Stimulated activated naive CD8-positive, alpha-beta T cell treated with anti-CD3 and anti-CD28 coated beads, Interleukin-15, amount 100 ng/mL, for 72 hours (primary cell): Measurements from ENCODE around the gene VSIG10.

Experiments used
- ATAC-seq: fragments of 150-1000 bp; cut with Tn5 transposase; 2 replicates; pipeline ENCODE4 v1.10.0; 2021; ENCODE audit warnings: mild to moderate bottlenecking, moderate library complexity
- DNase-seq, 2 donors: peaks; one replicate each; pipeline ENCODE4 v3.0.0; 2021 to 2022
- H3K27ac Mint-ChIP-seq, 2 donors: one replicate each; pipeline ENCODE4 v1.8.0; 2022; ENCODE audit warnings: mild to moderate bottlenecking in 2 of 2, mixed read lengths in 2 of 2, moderate library complexity in 2 of 2
- H3K27me3 Mint-ChIP-seq: one replicate; pipeline ENCODE4 v1.8.0; 2022; ENCODE audit warnings: mixed read lengths
- H3K4me1 Mint-ChIP-seq: one replicate; pipeline ENCODE4 v1.8.0; 2022; ENCODE audit warnings: mild to moderate bottlenecking, mixed read lengths
- H3K4me3 Mint-ChIP-seq, 2 donors: one replicate each; pipeline ENCODE4 v1.8.0; 2022; ENCODE audit warnings: mild to moderate bottlenecking in 2 of 2, mixed read lengths in 2 of 2, moderate library complexity in 1 of 2
- H3K9me3 Mint-ChIP-seq, 2 donors: one replicate each; pipeline ENCODE4 v1.8.0; 2022; ENCODE audit warnings: mixed read lengths in 2 of 2

VSIG10 gene

DNA sequence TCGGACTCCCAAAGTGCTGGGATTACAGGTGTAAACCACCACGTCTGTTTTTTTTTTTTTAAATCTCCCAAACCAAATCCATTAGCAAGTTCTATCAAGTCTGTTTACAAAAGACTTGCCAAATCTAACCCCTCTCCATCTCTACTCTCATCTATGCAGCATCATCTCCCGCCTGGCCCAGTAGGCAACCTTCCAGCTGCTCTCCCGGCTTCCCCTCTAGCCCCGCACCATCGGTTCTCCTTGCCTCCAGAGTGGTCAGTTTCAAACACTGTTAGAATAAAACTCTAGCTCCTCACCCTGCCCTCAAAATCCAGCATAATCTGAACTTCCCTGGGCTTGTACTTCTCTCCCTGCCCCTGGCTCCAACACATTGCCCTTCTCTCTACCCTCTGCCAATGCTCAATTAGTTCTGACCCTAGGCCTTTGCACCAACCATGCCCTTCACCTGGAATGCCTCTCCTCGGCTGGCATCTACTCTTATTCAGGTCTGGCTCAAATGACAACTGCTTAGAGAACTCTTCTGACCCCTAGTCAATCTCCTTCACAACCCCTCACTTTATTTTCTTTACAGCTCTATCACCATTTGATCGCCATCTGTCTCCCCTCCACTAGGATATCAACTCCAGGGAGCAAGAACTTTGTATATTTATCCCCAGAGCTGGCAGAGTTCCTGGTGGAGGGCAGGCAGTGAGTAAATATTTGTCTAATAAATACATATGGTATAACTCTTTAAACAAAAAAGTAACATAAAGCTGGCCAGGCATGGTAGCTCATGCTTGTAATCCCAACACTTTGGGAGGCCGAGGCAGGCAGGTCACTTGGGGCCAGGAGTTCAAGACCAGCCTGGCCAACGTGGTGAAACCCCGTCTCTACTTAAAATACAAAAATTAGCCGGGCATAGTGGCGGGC, 47.7 kb downstream of the VSIG10 start:
- no peak overlapping the region for H3K4me3 Mint-ChIP-seq
- peaks cover 54% of the 10 kb centered on the region for H3K4me1 Mint-ChIP-seq
- no peaks in the 10 kb centered on the region for H3K9me3 Mint-ChIP-seq
- H3K27me3 Mint-ChIP-seq, result no peaks in the 10 kb centered on the region
- ATAC-seq, result no peak
- H3K27ac Mint-ChIP-seq, result no peak overlapping the region
- DNase-seq, result no peak

DNA sequence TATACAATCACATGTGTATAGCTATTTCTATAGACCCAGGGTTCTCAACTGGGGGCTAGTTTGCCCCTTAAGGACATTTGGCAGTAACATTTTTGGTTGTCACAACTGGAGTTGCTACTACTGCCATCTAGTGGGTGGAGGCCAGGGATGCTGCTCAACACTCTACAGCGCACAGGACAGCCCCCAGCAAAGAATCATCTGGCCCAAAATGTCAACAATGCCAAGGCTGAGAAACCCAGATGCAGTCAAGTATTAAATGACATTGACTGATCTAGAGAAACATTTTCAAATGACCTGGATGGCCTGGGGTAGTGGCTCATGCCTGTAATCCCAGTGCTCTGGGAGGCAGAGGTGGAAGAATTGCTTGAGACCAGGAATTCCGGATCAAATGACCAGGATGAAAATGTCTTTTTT, 48.7 kb downstream of the VSIG10 start:
- ATAC-seq (peak; percentile 89), DNase-seq (peak; percentile 76 to 82)
- H3K9me3 Mint-ChIP-seq, result no peaks in the 10 kb centered on the region
- H3K4me3 Mint-ChIP-seq, result no peak overlapping the region
- peaks cover 54% of the 10 kb centered on the region for H3K4me1 Mint-ChIP-seq
- no peak overlapping the region for H3K27ac Mint-ChIP-seq
- no peaks in the 10 kb centered on the region for H3K27me3 Mint-ChIP-seq

- Mint-ChIP-seq H3K4me3 (peak overlapping the region in 1 of 2 donors; percentile 30), H3K4me1 (peaks cover 36% of the 10 kb centered on the region), H3K27me3 (no peaks in the 10 kb centered on the region), H3K27ac (peak overlapping the region in 1 of 2 donors; percentile 64), H3K9me3 (no peaks in the 10 kb centered on the region)
- ATAC-seq, result no peak
- no peak for DNase-seq
Measured at GRCh38 chr12:118053071-118053985, 50.5 kb downstream of the VSIG10 start.

- peak overlapping the region in 1 of 2 donors; percentile 31 for H3K4me3 Mint-ChIP-seq
- H3K4me1 Mint-ChIP-seq, result peaks cover 35% of the 10 kb centered on the region
- ATAC-seq, result peak; percentile 76
- peak overlapping the region in 1 of 2 donors; percentile 20 for H3K27ac Mint-ChIP-seq
- no peaks in the 10 kb centered on the region for H3K27me3 Mint-ChIP-seq
- H3K9me3 Mint-ChIP-seq, result no peaks in the 10 kb centered on the region
- DNase-seq, result peak in 1 of 2 donors; percentile 46
Measured at GRCh38 chr12:118052324-118053070, 51.3 kb downstream of the VSIG10 start.

DNA sequence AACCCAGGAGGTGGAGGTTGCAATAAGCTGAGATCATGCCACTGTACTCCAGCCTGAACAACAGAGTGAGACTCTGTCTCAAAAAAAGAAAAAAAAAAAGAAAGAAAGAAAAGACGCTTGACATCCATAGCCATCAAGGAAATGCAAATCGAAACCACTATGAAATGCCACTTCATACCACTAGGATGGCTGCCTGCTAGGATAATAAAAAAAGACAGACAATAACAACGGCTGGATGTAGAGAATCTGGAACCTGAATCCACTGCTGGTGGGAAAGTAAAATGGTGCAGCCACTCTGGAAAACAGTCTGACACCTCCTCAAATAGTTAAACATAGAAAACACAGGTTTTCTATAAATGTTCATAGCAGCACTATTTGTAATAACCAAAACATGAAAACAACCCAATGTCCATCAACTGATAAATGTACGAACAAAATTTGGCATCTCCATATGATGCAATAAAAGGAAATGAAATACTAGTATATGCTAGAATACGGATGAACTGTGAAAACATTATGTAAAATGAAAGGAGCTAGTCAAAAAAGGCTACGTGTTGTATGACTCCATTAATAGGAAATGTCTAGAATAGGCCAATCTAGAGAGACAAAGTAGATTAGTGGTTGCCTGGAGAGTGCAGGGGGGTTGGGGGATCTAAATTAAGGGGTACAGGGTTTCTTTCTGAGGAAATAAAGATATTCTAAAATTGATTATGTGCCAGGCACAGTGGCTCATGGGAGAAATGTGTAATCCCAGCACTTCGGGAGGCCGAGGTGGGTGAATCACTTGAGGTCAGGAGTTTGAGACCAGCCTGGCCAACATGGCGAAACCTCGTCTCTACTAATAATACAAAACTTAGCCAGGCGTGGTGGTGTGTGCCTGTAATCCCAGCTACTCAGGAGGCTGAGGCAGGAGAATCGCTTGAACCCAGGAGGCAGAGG, 52.6 kb downstream of the VSIG10 start:
- Mint-ChIP-seq H3K4me3 (peak overlapping the region in 1 of 2 donors; percentile 13), H3K9me3 (no peaks in the 10 kb centered on the region), H3K27me3 (no peaks in the 10 kb centered on the region), H3K27ac (peak overlapping the region; percentile 57 to 93), H3K4me1 (peaks cover 36% of the 10 kb centered on the region)
- DNase-seq (no peak), ATAC-seq (no peak)

- H3K27ac Mint-ChIP-seq, result peak overlapping the region in 1 of 2 donors; percentile 71
- no peaks in the 10 kb centered on the region for H3K9me3 Mint-ChIP-seq
- no peak overlapping the region for H3K4me3 Mint-ChIP-seq
- ATAC-seq, result no peak
- H3K27me3 Mint-ChIP-seq, result no peaks in the 10 kb centered on the region
- DNase-seq, result no peak
- peaks cover 41% of the 10 kb centered on the region for H3K4me1 Mint-ChIP-seq
Measured at GRCh38 chr12:118046430-118046829, 57.4 kb downstream of the VSIG10 start.

- ATAC-seq (no peak), DNase-seq (no peak)
- H3K27me3 Mint-ChIP-seq, result no peaks in the 10 kb centered on the region
- peak overlapping the region; percentile 44 to 61 for H3K4me3 Mint-ChIP-seq
- H3K27ac Mint-ChIP-seq, result peak overlapping the region in 1 of 2 donors; percentile 86
- H3K9me3 Mint-ChIP-seq, result no peaks in the 10 kb centered on the region
- H3K4me1 Mint-ChIP-seq, result peaks cover 39% of the 10 kb centered on the region
Measured at GRCh38 chr12:118044577-118044976, 59.2 kb downstream of the VSIG10 start.

GRCh38 chr12:118044075-118044474, 59.7 kb downstream of the VSIG10 start:
- peaks cover 39% of the 10 kb centered on the region for H3K4me1 Mint-ChIP-seq
- no peaks in the 10 kb centered on the region for H3K9me3 Mint-ChIP-seq
- peak overlapping the region in 1 of 2 donors; percentile 86 for H3K27ac Mint-ChIP-seq
- peak overlapping the region in 1 of 2 donors; percentile 44 for H3K4me3 Mint-ChIP-seq
- no peaks in the 10 kb centered on the region for H3K27me3 Mint-ChIP-seq
- ATAC-seq (peak; percentile 49), DNase-seq (no peak)

DNA sequence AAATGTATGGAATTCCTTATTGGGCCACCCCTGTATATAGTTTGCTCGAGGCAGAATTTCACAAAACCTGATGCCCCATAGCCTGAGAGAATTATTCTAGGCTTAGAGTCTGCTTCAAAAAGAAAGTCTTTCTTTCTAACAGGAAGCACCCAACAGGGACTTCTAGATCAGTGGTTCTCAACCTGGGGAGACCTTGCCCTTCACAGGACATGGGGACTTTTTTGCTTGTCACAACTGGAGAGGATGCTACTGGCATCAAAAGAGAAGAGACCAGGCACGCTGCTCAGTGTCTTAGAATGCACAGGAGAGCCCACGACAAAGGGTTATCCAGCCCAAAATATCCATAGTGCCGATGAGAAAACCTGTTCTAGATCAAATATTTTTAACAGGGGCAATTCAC, 61.7 kb downstream of the VSIG10 start:
- Mint-ChIP-seq H3K27me3 (no peaks in the 10 kb centered on the region), H3K4me1 (peaks cover 52% of the 10 kb centered on the region), H3K27ac (no peak overlapping the region), H3K9me3 (no peaks in the 10 kb centered on the region), H3K4me3 (no peak overlapping the region)
- DNase-seq (no peak), ATAC-seq (peak; percentile 44)

GRCh38 chr12:118038137-118038536, 65.7 kb downstream of the VSIG10 start:
- H3K4me3 Mint-ChIP-seq, result no peak overlapping the region
- H3K9me3 Mint-ChIP-seq, result no peaks in the 10 kb centered on the region
- ATAC-seq (no peak), DNase-seq (no peak)
- H3K4me1 Mint-ChIP-seq, result peaks cover 65% of the 10 kb centered on the region
- no peak overlapping the region for H3K27ac Mint-ChIP-seq
- H3K27me3 Mint-ChIP-seq, result no peaks in the 10 kb centered on the region

DNA sequence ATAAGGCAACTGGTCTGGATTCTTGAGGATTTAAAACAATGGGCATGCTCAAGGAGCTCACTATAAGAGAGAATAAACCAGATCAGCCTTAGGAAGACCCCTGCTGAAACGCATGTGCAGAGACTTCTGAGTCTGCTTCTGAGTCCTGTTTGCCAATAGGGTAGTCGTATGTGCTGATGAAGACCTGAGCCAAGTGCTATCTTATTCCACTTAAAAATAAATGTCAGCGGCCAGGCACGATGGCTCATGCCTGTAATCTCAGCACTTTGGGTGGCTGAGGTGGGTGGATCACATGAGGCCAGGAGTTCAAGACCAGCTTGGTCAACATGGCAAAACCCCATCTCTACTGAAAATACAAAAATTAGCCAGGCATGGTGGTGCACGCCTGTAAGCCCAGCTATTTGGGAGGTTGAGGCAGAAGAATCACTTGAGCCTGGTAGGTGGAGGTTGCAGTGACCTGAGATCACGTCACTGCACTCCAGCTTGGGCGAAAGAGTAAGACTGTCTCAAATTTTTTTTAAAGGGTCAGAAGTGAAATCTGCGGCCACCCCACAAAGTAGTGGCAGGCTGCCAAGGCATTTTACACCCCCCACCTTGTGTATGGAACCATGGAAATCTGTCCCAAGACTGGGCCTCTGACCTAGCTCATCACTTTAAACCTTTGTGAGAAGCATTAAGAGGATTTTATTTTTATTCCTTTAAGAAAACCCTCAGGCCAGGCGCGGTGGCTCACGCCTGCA, 67.0 kb downstream of the VSIG10 start:
- Mint-ChIP-seq H3K4me3 (no peak overlapping the region), H3K9me3 (no peaks in the 10 kb centered on the region), H3K27me3 (no peaks in the 10 kb centered on the region), H3K27ac (peak overlapping the region in 1 of 2 donors; percentile 84), H3K4me1 (peaks cover 65% of the 10 kb centered on the region)
- no peak for ATAC-seq
- no peak for DNase-seq

DNA sequence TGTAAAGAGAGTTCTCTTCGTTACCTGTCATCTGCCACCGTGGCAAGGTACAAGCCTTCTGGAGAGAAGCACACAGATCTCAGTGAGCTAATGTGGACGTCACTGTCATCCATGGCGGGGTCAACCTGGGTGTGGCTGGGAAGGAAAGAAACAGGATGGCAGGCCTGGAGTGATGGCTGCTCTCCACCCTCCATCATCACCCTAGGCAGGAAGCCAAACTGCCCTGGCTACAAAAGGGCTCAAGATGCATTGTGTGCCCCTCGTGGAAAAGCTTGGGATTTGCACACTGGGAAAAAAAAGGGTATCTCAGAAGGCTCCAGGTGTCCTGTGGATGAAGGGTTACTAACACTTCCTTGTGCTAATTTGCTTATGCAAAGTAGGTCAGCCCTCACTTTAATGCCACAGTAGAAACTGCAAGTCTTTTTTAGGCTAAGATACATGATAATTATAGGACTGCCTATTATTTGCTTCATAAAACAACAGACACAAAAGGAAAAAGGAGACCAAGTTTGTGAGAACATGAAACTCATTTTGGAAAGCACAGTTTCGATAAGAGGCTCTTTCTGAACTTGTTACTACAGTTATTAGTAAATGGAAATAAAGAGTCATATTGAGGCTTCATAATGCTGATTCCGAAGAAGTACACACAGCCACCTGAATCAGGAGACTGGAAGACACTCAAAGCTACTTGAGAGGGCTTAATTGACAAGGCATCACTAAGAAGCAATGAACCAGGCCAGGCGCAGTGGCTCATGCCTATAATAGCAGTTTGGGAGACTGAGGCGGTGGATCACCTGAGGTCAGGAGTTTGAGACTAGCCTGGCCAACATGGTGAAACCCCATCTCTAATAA, 68.4 kb downstream of the VSIG10 start:
- Mint-ChIP-seq H3K4me1 (peaks cover 57% of the 10 kb centered on the region), H3K4me3 (peak overlapping the region; percentile 41 to 47), H3K27ac (peak overlapping the region; percentile 84 to 91), H3K9me3 (no peaks in the 10 kb centered on the region), H3K27me3 (no peaks in the 10 kb centered on the region)
- ATAC-seq (peak; percentile 91), DNase-seq (peak in 1 of 2 donors; percentile 41)
